ENCODE results near the gene NELFA. TPM values are rescaled to one million over a fixed set of nuclear protein-coding genes. Genes with fewer than 3 reads are reported as not detected.

Gene NELFA
- total RNA-seq, 1 experiment from 2014 or later, result 56.1 TPM

- Histone ChIP-seq H3K36me3 (ENCODE audit: control insufficient read depth in 1 of 2, insufficient read depth in 2 of 2, low read length in 2 of 2) (peaks cover 28 to 56% of the 10 kb centered on the region in 2 experiments), H3K27ac (ENCODE audit: low read depth, low read length) (no peak overlapping the region), H3K27me3 (ENCODE audit: insufficient read depth, low read length) (no peaks in the 10 kb centered on the region), H3K79me2 (ENCODE audit: insufficient read depth, low read length) (peaks cover 26% of the 10 kb centered on the region), H3K4me1 (ENCODE audit: control insufficient read depth in 1 of 2, insufficient read depth in 2 of 2, low read length in 2 of 2) (no peaks in the 10 kb centered on the region), H4K20me1 (ENCODE audit: insufficient read depth) (no peaks in the 10 kb centered on the region), H3K9me3 (ENCODE audit: control insufficient read depth in 1 of 2, insufficient read depth in 1 of 2, low read depth in 1 of 2, low read length in 2 of 2) (no peaks in the 10 kb centered on the region), H3K4me3 (replicated peaks in 1 of 2; ENCODE audit: low read depth in 1 of 2, low read length in 2 of 2) (no peak overlapping the region), H3K9me2 (ENCODE audit: insufficient read depth) (no peaks in the 10 kb centered on the region), H3K4me2 (ENCODE audit: low read length) (no peak overlapping the region), H3K9ac (ENCODE audit: low read length) (no peak overlapping the region), H2AFZ (ENCODE audit: low read depth, low read length, poor library complexity, severe bottlenecking) (no peak overlapping the region)
- BruUV-seq (replicated peaks), result no TSS peak
- intact Hi-C loops (cut with micrococcal nuclease), result no loop called here
- ChIA-PET CTCF (no interaction called here), RAD21 (ENCODE audit: low non-redundant PET in 1 of 2, low total read pairs in 2 of 2, uncharacterized antibody in 2 of 2, unreplicated experiment in 2 of 2) (no interaction called here), POLR2A (no interaction called here)
- ATAC-seq, result no peak
- no peak for TF ChIP-seq JUND (IDR thresholded peaks at IDR 0.05)
- no peak for TF ChIP-seq EGR1 (IDR thresholded peaks at IDR 0.05; ENCODE audit: low read depth)
- TF ChIP-seq REST (IDR thresholded peaks at IDR 0.05; ENCODE audit: low read depth), result no peak
- TF ChIP-seq EZH2 (IDR thresholded peaks at IDR 0.05), result no peak
- no peak for TF ChIP-seq POLR2A (IDR thresholded peaks at IDR 0.05; ENCODE audit: borderline replicate concordance, extremely low read depth, insufficient read depth, insufficient read length)
- no peak for TF ChIP-seq SP1 (IDR thresholded peaks at IDR 0.05; ENCODE audit: low read depth)
- no peak for DNase-seq (ENCODE audit: low read depth, low spot score)
Observed at GRCh38 chr4:1964971-1965370, 43.8 kb downstream of the NELFA start.

GRCh38 chr4:1964443-1964842 is 44.3 kb downstream of the NELFA start:
- Histone ChIP-seq H3K27me3 (ENCODE audit: insufficient read depth, low read length) (no peaks in the 10 kb centered on the region), H3K36me3 (ENCODE audit: control insufficient read depth in 1 of 2, insufficient read depth in 2 of 2, low read length in 2 of 2) (peaks cover 32 to 56% of the 10 kb centered on the region in 2 experiments), H2AFZ (ENCODE audit: low read depth, low read length, poor library complexity, severe bottlenecking) (no peak overlapping the region), H3K4me1 (ENCODE audit: control insufficient read depth in 1 of 2, insufficient read depth in 2 of 2, low read length in 2 of 2) (no peaks in the 10 kb centered on the region), H3K79me2 (ENCODE audit: insufficient read depth, low read length) (peaks cover 26% of the 10 kb centered on the region), H4K20me1 (ENCODE audit: insufficient read depth) (no peaks in the 10 kb centered on the region), H3K27ac (ENCODE audit: low read depth, low read length) (no peak overlapping the region), H3K4me2 (ENCODE audit: low read length) (no peak overlapping the region), H3K9me2 (ENCODE audit: insufficient read depth) (no peaks in the 10 kb centered on the region), H3K4me3 (replicated peaks in 1 of 2; ENCODE audit: low read depth in 1 of 2, low read length in 2 of 2) (no peak overlapping the region), H3K9ac (ENCODE audit: low read length) (no peak overlapping the region), H3K9me3 (ENCODE audit: control insufficient read depth in 1 of 2, insufficient read depth in 1 of 2, low read depth in 1 of 2, low read length in 2 of 2) (no peaks in the 10 kb centered on the region)
- ATAC-seq (no peak), DNase-seq (ENCODE audit: low read depth, low spot score) (no peak)
- intact Hi-C loops (cut with micrococcal nuclease), result no loop called here
- RAD21 ChIA-PET (ENCODE audit: low non-redundant PET in 1 of 2, low total read pairs in 2 of 2, uncharacterized antibody in 2 of 2, unreplicated experiment in 2 of 2), result no interaction called here
- BruUV-seq (replicated peaks), result no TSS peak
- CTCF ChIA-PET, result no interaction called here
- POLR2A ChIA-PET, result no interaction called here
- no peak for TF ChIP-seq SRF (IDR thresholded peaks at IDR 0.05; ENCODE audit: low read depth)
- TF ChIP-seq SP1 (IDR thresholded peaks at IDR 0.05; ENCODE audit: low read depth), result no peak
- no peak for TF ChIP-seq ATF3 (IDR thresholded peaks at IDR 0.05)
- no peak for TF ChIP-seq FOSL1 (IDR thresholded peaks at IDR 0.05; ENCODE audit: low read depth)
- TF ChIP-seq ZNF274 (IDR thresholded peaks at IDR 0.05; ENCODE audit: low read depth, low read length), result no peak
- TF ChIP-seq EZH2phosphoT487 (IDR thresholded peaks at IDR 0.05; ENCODE audit: borderline replicate concordance), result no peak
- no peak for TF ChIP-seq REST (IDR thresholded peaks at IDR 0.05; ENCODE audit: low read depth)
- TF ChIP-seq ZFX (IDR thresholded peaks at IDR 0.05), result no peak
- no peak for TF ChIP-seq YY1 (IDR thresholded peaks at IDR 0.05; ENCODE audit: extremely low read depth, insufficient replicate concordance, low read depth, low read length)
- no peak for TF ChIP-seq POLR2A (IDR thresholded peaks at IDR 0.05; ENCODE audit: borderline replicate concordance, extremely low read depth, insufficient read depth, insufficient read length)
- TF ChIP-seq POLR2AphosphoS5 (IDR thresholded peaks at IDR 0.05; ENCODE audit: low read depth, low read length), result no peak
- no peak for TF ChIP-seq RAD21 (IDR thresholded peaks at IDR 0.05; ENCODE audit: low read depth)
- TF ChIP-seq CEBPB (IDR thresholded peaks at IDR 0.05; ENCODE audit: low read depth), result no peak

All from HCT116 (cell line).